D721Med (cell line): ENCODE results near the gene DKK2.

ENCODE experiments used
- DNase-seq: peaks from one replicate; pipeline ENCODE4 v3.0.0; 2011; ENCODE audit warnings: low spot score; ENCODE audit not compliant: insufficient read length
- FAIRE-seq: peaks from 2 replicates; lab custom pipeline; 2011; peaks lifted over from hg19 to GRCh38; lab: Jason Lieb, UNC
- TF ChIP-seq, protein P1 (sequence below): IDR thresholded peaks from 2 replicates; pipeline ENCODE4 v1.5.1; 2012; ENCODE audit warnings: mild to moderate bottlenecking, control low read depth; ENCODE audit not compliant: insufficient read depth; ENCODE audit errors: missing control alignments

The DKK2 gene

DNA sequence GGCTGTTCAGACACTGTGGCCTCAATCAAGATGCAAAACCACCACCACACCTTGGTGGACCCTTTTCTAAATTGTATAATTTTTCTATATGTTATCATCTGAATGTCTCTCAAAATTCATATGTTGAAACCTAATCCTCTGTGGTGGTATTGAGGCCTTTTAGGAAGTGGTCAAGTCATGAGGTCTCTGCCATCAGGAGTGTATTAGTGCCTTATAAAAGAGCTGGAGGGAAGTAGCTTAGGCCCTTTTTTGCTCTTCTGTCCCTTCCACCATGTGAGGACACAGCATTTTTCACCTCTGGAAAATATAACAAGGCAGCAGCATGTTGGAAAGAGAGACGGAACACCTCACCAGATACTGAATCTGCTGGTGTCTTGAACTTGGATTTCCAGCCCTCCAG, 30.5 kb upstream of the DKK2 start:
- no peak for DNase-seq
- TF ChIP-seq, protein P1, sequence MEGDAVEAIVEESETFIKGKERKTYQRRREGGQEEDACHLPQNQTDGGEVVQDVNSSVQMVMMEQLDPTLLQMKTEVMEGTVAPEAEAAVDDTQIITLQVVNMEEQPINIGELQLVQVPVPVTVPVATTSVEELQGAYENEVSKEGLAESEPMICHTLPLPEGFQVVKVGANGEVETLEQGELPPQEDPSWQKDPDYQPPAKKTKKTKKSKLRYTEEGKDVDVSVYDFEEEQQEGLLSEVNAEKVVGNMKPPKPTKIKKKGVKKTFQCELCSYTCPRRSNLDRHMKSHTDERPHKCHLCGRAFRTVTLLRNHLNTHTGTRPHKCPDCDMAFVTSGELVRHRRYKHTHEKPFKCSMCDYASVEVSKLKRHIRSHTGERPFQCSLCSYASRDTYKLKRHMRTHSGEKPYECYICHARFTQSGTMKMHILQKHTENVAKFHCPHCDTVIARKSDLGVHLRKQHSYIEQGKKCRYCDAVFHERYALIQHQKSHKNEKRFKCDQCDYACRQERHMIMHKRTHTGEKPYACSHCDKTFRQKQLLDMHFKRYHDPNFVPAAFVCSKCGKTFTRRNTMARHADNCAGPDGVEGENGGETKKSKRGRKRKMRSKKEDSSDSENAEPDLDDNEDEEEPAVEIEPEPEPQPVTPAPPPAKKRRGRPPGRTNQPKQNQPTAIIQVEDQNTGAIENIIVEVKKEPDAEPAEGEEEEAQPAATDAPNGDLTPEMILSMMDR = no peak
- FAIRE-seq = no peak

DNA sequence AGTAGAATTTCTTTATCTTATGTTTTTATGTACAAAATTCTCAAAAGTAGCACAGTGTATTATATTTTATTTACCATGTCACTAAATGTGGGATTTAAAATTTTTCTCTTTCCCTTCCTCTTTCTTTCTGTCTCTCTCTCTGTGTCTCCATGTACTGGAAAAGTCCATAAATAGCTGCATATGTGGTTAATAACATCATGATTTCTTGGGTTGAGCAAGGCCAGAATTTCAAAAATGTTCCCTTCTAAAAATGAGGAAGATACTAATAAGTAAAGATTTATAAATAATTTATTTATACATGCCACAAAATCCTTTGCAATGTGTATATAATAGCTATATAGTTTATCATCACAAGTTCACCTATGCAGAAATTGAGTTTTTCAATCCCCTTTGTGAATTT, 29.1 kb upstream of the DKK2 start:
- no peak for DNase-seq
- no peak for FAIRE-seq
- TF ChIP-seq, protein P1 = no peak

DNA sequence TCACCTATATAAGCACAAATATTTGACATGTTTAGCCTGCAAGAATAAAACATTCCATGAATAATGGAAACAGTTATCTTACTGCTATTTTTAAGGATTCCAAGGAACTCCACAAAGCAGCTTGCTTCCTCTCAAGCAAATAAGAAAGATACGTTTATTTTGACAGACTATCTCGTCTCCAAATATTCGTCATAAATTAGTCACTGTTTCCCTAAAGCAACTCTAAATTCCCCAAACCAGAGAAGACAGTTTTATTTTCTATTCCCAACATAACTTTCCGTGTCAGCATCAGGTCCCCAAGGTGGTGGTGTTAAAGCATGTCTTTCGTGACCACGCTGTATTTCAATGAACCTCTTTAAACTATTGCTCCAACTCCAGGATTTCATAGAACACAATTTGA, 24.3 kb upstream of the DKK2 start:
- no peak for FAIRE-seq
- DNase-seq = no peak
- TF ChIP-seq, protein P1 = no peak

DNA sequence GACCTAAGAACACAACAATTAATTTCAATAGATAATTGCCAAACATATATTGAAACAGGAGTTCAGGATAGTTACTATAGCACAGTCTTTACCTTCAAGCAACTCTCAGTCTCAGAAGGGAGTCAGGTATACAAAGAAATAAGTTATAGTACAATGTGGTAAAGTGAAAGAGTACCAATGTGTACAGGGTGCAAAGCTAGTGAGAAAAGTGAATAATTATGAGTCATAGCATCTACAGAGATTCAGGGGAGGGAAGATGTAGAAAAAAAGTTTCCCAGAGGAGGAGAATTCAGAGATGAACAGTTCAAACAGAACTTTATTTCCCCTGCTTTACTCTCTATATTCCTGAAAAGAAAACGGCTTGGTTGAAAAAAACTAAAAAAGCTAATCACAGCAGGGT, 22.7 kb upstream of the DKK2 start:
- TF ChIP-seq, protein P1 = no peak
- no peak for FAIRE-seq
- no peak for DNase-seq

DNA sequence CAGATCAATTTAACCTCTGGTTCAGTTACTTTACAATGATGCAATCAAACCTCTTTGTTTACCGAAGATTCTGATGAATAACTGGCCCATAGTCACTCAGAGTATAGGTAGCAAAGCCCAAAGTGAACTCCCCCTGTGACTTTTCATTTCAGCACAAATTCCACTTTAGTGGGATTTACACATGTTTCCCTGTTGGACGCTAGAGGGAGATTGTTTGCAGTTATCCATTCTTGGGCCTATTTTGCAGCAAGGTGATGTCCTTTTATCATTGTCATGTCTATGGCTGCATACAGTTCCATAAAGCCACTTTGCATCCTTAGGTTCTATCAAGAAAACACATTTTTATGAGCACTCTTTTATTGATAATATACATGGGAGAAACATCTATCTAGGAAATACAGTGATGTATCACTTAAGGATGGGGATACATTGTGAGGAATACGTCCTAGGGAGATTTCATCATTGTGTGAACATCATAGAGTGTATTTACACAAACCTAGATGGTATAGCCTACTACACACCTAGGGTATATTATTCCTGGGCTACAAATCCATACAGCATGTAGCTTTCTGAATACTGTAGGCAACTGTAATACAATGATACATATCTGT, 14.5 kb upstream of the DKK2 start:
- DNase-seq (no peak), FAIRE-seq (no peak)
- TF ChIP-seq, protein P1 = peak; percentile 51

DNA sequence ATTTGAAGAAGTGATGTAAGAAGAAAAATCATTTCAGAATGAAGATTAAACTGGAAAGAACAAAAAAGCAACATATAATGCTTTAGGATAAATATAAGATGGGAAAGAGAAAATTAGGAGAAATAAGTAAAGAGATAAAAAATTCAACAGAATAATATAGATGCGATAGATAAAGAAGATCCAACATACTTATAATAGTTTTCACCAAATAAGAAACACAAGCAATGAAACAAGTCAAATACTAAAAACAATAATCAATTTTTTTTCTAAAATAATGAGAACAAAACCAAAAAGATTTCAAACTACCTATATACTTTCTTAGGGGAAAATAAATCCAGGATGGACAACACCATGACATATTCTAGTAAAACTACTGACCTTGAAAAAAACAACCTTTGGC, 10.1 kb upstream of the DKK2 start:
- DNase-seq (no peak), FAIRE-seq (no peak)
- TF ChIP-seq, protein P1 = no peak

DNA sequence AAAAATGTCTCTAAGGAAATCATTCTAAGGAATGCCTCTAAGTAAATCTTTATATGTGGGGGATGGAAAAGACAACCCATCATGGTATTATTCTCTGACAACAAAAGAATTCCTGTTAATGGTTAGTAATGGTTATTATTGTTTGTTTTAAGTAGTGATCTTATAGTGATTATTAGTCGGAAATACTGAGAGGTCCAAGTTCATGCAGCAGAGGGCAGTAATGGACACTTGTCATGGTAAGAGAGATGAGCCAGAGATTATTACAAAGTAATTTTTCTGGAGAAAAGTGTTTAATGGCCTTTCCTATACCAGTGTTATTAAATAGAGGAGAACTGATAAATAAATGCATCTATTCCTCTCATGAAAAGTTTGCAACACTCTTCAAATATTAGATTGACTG, 8.1 kb upstream of the DKK2 start:
- FAIRE-seq (no peak), DNase-seq (no peak)
- TF ChIP-seq, protein P1 = peak; percentile 22
